Measurements from ENCODE around the gene LIM2.
A peak's percentile ranks its signal among the peaks of the same experiment; 100 is the strongest.
"Not testable (repeated sequence)": the region's sequence is repeated elsewhere in the genome, so short reads cannot be mapped to it uniquely, and the experiment has no call there.

The LIM2 gene

GRCh38 chr19:51415187-51415586, 27.4 kb upstream of the LIM2 start:
- no peak for TF ChIP-seq CTCF (IDR thresholded peaks at IDR 0.05)
- Mint-ChIP-seq H3K27me3 (ENCODE audit: low read depth, poor library complexity) (peaks cover 8% of the 10 kb centered on the region), H3K36me3 (ENCODE audit: low read depth) (no peaks in the 10 kb centered on the region), H3K27ac (no peak overlapping the region), H3K9me3 (no peaks in the 10 kb centered on the region), H3K4me1 (no peaks in the 10 kb centered on the region), H3K4me3 (no peak overlapping the region)
- no peak for DNase-seq

- peaks cover 3% of the 10 kb centered on the region for H3K36me3 Mint-ChIP-seq (ENCODE audit: low read depth)
- no peak for TF ChIP-seq CTCF (IDR thresholded peaks at IDR 0.05)
- no peak for DNase-seq
- H3K27me3 Mint-ChIP-seq (ENCODE audit: low read depth, poor library complexity) = peaks cover 5% of the 10 kb centered on the region
- H3K27ac Mint-ChIP-seq = peak overlapping the region; percentile 40
- peaks cover 9% of the 10 kb centered on the region for H3K9me3 Mint-ChIP-seq
- H3K4me1 Mint-ChIP-seq = peaks cover 4% of the 10 kb centered on the region
- no peak overlapping the region for H3K4me3 Mint-ChIP-seq
Measured at GRCh38 chr19:51410950-51411748, 23.4 kb upstream of the LIM2 start.

- H3K9me3 Mint-ChIP-seq = peaks cover 37% of the 10 kb centered on the region
- peak; percentile 50 for TF ChIP-seq CTCF (IDR thresholded peaks at IDR 0.05)
- peak overlapping the region; percentile 22 for H3K27ac Mint-ChIP-seq
- peaks cover 6% of the 10 kb centered on the region for H3K27me3 Mint-ChIP-seq (ENCODE audit: low read depth, poor library complexity)
- peaks cover 26% of the 10 kb centered on the region for H3K36me3 Mint-ChIP-seq (ENCODE audit: low read depth)
- no peak overlapping the region for H3K4me3 Mint-ChIP-seq
- peaks cover 4% of the 10 kb centered on the region for H3K4me1 Mint-ChIP-seq
- no peak for DNase-seq
Measured at GRCh38 chr19:51407511-51408131, 19.8 kb upstream of the LIM2 start.

- Mint-ChIP-seq H3K27ac (no peak overlapping the region), H3K36me3 (ENCODE audit: low read depth) (peaks cover 51% of the 10 kb centered on the region), H3K27me3 (ENCODE audit: low read depth, poor library complexity) (peaks cover 6% of the 10 kb centered on the region), H3K9me3 (peaks cover 60% of the 10 kb centered on the region), H3K4me3 (no peak overlapping the region), H3K4me1 (peaks cover 13% of the 10 kb centered on the region)
- no peak for DNase-seq
- TF ChIP-seq CTCF (IDR thresholded peaks at IDR 0.05) = no peak
Measured at GRCh38 chr19:51402117-51402516, 14.3 kb upstream of the LIM2 start.

GRCh38 chr19:51399936-51400335, 12.2 kb upstream of the LIM2 start:
- not testable (repeated sequence) for H3K27ac Mint-ChIP-seq; H3K27me3 Mint-ChIP-seq (ENCODE audit: low read depth, poor library complexity); DNase-seq; H3K4me3 Mint-ChIP-seq
- Mint-ChIP-seq H3K9me3 (peaks cover 49% of the 10 kb centered on the region), H3K4me1 (peaks cover 21% of the 10 kb centered on the region), H3K36me3 (ENCODE audit: low read depth) (peaks cover 42% of the 10 kb centered on the region)

- peaks cover 6% of the 10 kb centered on the region for H3K27me3 Mint-ChIP-seq (ENCODE audit: low read depth, poor library complexity)
- H3K4me1 Mint-ChIP-seq = peaks cover 28% of the 10 kb centered on the region
- peaks cover 44% of the 10 kb centered on the region for H3K9me3 Mint-ChIP-seq
- no peak overlapping the region for H3K4me3 Mint-ChIP-seq
- peaks cover 38% of the 10 kb centered on the region for H3K36me3 Mint-ChIP-seq (ENCODE audit: low read depth)
- no peak overlapping the region for H3K27ac Mint-ChIP-seq
- DNase-seq = no peak
- no peak for TF ChIP-seq CTCF (IDR thresholded peaks at IDR 0.05)
Measured at GRCh38 chr19:51399231-51399630, 11.5 kb upstream of the LIM2 start.
